H9 (cell line): ENCODE data around the gene UBASH3A. TPM values are rescaled to one million over a fixed set of nuclear protein-coding genes. Genes with fewer than 3 reads are reported as not detected.

ENCODE experiments used
- DNase-seq: peaks from one replicate; pipeline ENCODE4 v3.0.0-alpha.2; 2017
- H2AFZ ChIP-seq: one replicate; pipeline ENCODE4 v1.6.1; 2013; ENCODE audit warnings: mild to moderate bottlenecking, low read length, control low read depth, moderate library complexity
- H2AK5ac ChIP-seq: 2 replicates; pipeline ENCODE4 v1.6.1; 2013; ENCODE audit warnings: low read length, control low read depth, mixed read lengths; ENCODE audit not compliant: insufficient read length
- H2BK120ac ChIP-seq: one replicate; pipeline ENCODE4 v1.6.1; 2013; ENCODE audit warnings: low read depth, mild to moderate bottlenecking, low read length, control low read depth, inconsistent platforms; ENCODE audit not compliant: poor library complexity, severe bottlenecking
- H2BK12ac ChIP-seq: 2 replicates; pipeline ENCODE4 v1.6.1; 2013; ENCODE audit warnings: low read length, control low read depth, mixed read lengths, low read depth; ENCODE audit not compliant: insufficient read length
- H2BK15ac ChIP-seq: 2 replicates; pipeline ENCODE4 v1.6.1; 2013; ENCODE audit warnings: low read depth, low read length, control low read depth
- H2BK20ac ChIP-seq: one replicate; pipeline ENCODE4 v1.6.1; 2013; ENCODE audit warnings: low read depth, mild to moderate bottlenecking, low read length, control low read depth, inconsistent platforms; ENCODE audit not compliant: poor library complexity, severe bottlenecking
- H2BK5ac ChIP-seq: 2 replicates; pipeline ENCODE4 v1.6.1; 2013; ENCODE audit warnings: low read length, control low read depth, mixed read lengths; ENCODE audit not compliant: insufficient read length
- H3K14ac ChIP-seq: 2 replicates; pipeline ENCODE4 v1.6.1; 2013; ENCODE audit warnings: low read length, control low read depth; ENCODE audit not compliant: insufficient read depth
- H3K18ac ChIP-seq: 2 replicates; pipeline ENCODE4 v1.6.1; 2013; ENCODE audit warnings: low read depth, mild to moderate bottlenecking, mixed read lengths, low read length, control low read depth; ENCODE audit not compliant: insufficient read length
- H3K23ac ChIP-seq: 2 replicates; pipeline ENCODE4 v1.6.1; 2013; ENCODE audit warnings: low read length, control low read depth, mixed read lengths, low read depth; ENCODE audit not compliant: insufficient read length
- H3K23me2 ChIP-seq: 2 replicates; pipeline ENCODE4 v1.6.1; 2013; ENCODE audit warnings: low read depth, mild to moderate bottlenecking, mixed read lengths, low read length, control low read depth; ENCODE audit not compliant: insufficient read length, poor library complexity, severe bottlenecking
- H3K27ac ChIP-seq: 2 replicates; pipeline ENCODE4 v1.5.1; 2013; ENCODE audit warnings: low read length, control low read depth, mixed read lengths, low read depth; ENCODE audit not compliant: insufficient read length
- H3K27me3 ChIP-seq: 2 replicates; pipeline ENCODE4 v1.6.1; 2013; ENCODE audit warnings: low read length, control low read depth, inconsistent platforms; ENCODE audit not compliant: insufficient read depth
- H3K4ac ChIP-seq: 2 replicates; pipeline ENCODE4 v1.6.1; 2013; ENCODE audit warnings: low read depth, mild to moderate bottlenecking, control low read depth, inconsistent platforms, low read length, moderate library complexity
- H3K4me1 ChIP-seq: 2 replicates; pipeline ENCODE4 v1.6.1; 2013; ENCODE audit warnings: low read length, control low read depth, inconsistent platforms; ENCODE audit not compliant: insufficient read depth
- H3K4me2 ChIP-seq: 2 replicates; pipeline ENCODE4 v1.6.1; 2013; ENCODE audit warnings: low read length, control low read depth, mixed read lengths; ENCODE audit not compliant: insufficient read length, insufficient read depth
- H3K56ac ChIP-seq: 2 replicates; pipeline ENCODE4 v1.6.1; 2013; ENCODE audit warnings: low read depth, mild to moderate bottlenecking, mixed read lengths, low read length, control low read depth; ENCODE audit not compliant: insufficient read length
- H3K79me1 ChIP-seq: 2 replicates; pipeline ENCODE4 v1.6.1; 2013; ENCODE audit warnings: low read depth, mild to moderate bottlenecking, moderate library complexity, low read length, control low read depth, inconsistent platforms; ENCODE audit not compliant: insufficient read depth, poor library complexity, severe bottlenecking
- H3K79me2 ChIP-seq: 2 replicates; pipeline ENCODE4 v1.6.1; 2013; ENCODE audit warnings: low read length, control low read depth, inconsistent platforms; ENCODE audit not compliant: insufficient read depth
- H3K9ac ChIP-seq: 2 replicates; pipeline ENCODE4 v1.6.1; 2013; ENCODE audit warnings: low read length, control low read depth, mixed read lengths; ENCODE audit not compliant: insufficient read length; ENCODE audit errors: extremely low read depth
- H3K9me3 ChIP-seq: one replicate; pipeline ENCODE4 v1.6.1; 2013; ENCODE audit warnings: low read depth, low read length, inconsistent platforms; ENCODE audit not compliant: control insufficient read depth
- H3T11ph ChIP-seq: one replicate; pipeline ENCODE4 v1.6.1; 2013; ENCODE audit warnings: mild to moderate bottlenecking, low read length, control low read depth, inconsistent platforms
- H4K20me1 ChIP-seq: one replicate; pipeline ENCODE4 v1.6.1; 2013; ENCODE audit not compliant: control insufficient read depth, insufficient read length, insufficient read depth
- H4K5ac ChIP-seq: 2 replicates; pipeline ENCODE4 v1.6.1; 2013; ENCODE audit warnings: low read depth, mild to moderate bottlenecking, mixed read lengths, low read length, control low read depth; ENCODE audit not compliant: insufficient read length
- H4K8ac ChIP-seq: replicated peaks from 2 replicates; pipeline ENCODE4 v1.6.1; 2013; ENCODE audit warnings: low read length, control low read depth, mixed read lengths, low read depth; ENCODE audit not compliant: insufficient read length
- H4K91ac ChIP-seq: 2 replicates; pipeline ENCODE4 v1.6.1; 2013; ENCODE audit warnings: low read depth, mild to moderate bottlenecking, moderate library complexity, mixed read lengths, low read length, control low read depth; ENCODE audit not compliant: insufficient read length
- H3K27ac Mint-ChIP-seq, 3 experiments: 2 replicates in 2 of 3; 3 replicates in 1 of 3; pipeline ENCODE4 v1.8.0; 2020 to 2021; ENCODE audit warnings: mixed read lengths in 3 of 3, mild to moderate bottlenecking in 1 of 3, moderate library complexity in 1 of 3
- H3K27me3 Mint-ChIP-seq: 2 replicates; pipeline ENCODE4 v1.8.0; 2021; ENCODE audit warnings: low read depth, mild to moderate bottlenecking, moderate library complexity, mixed read lengths
- H3K36me3 Mint-ChIP-seq, 3 experiments: 2 replicates in 2 of 3; 3 replicates in 1 of 3; pipeline ENCODE4 v1.8.0; 2020 to 2021; ENCODE audit warnings: low read depth in 3 of 3, mixed read lengths in 3 of 3; ENCODE audit not compliant: insufficient read depth in 1 of 3
- H3K4me1 Mint-ChIP-seq, 2 experiments: 2 replicates each; pipeline ENCODE4 v1.8.0; 2020; ENCODE audit warnings: mixed read lengths in 2 of 2
- H3K4me3 Mint-ChIP-seq, 2 experiments: 2 replicates in 1 of 2; 3 replicates in 1 of 2; pipeline ENCODE4 v1.8.0; 2020 to 2021; ENCODE audit warnings: mild to moderate bottlenecking in 2 of 2, mixed read lengths in 2 of 2, moderate library complexity in 1 of 2
- H3K9me3 Mint-ChIP-seq, 2 experiments: 2 replicates in 1 of 2; 3 replicates in 1 of 2; pipeline ENCODE4 v1.8.0; 2020; ENCODE audit warnings: mild to moderate bottlenecking in 2 of 2, mixed read lengths in 2 of 2, moderate library complexity in 1 of 2
- CTCF ChIP-seq: fragments of 200-600 bp; sonication (generic); conservative IDR thresholded peaks from 3 replicates; pipeline ENCODE4 v1.8.0; 2021; ENCODE audit warnings: antibody characterized with exemption, mild to moderate bottlenecking
- WGBS: extraction: QIAGEN DNeasy Blood & Tissue Kit; methylation state at CpG from one replicate; pipeline ENCODE4 v1.1.7; 2013; ENCODE audit warnings: missing lambda C conversion rate, low lambda C conversion rate, mixed read lengths; ENCODE audit not compliant: insufficient read length; ENCODE audit errors: extremely low coverage; 5-methylcytosine and 5-hydroxymethylcytosine counted together
- total RNA-seq: library from RNA; stranded (reverse); gene quantifications from 2 replicates; pipeline ENCODE4 v1.2.1, GENCODE V29; 2021

UBASH3A gene
- total RNA-seq, 1 experiment from 2014 or later = not detected

GRCh38 chr21:42387164-42387563, 16.5 kb upstream of the UBASH3A start:
- no peak overlapping the region for H3K56ac ChIP-seq
- no peak overlapping the region for H3K23ac ChIP-seq
- H3K9me3 ChIP-seq = no peaks in the 10 kb centered on the region
- no peaks in the 10 kb centered on the region for H3K23me2 ChIP-seq
- H2AFZ ChIP-seq = no peak overlapping the region
- H4K5ac ChIP-seq = no peak overlapping the region
- H3K27ac Mint-ChIP-seq = peak overlapping the region in 1 of 3 experiments; percentile 30; a peak in 1 of 7 replicates
- H3K27me3 ChIP-seq = no peaks in the 10 kb centered on the region
- no peak overlapping the region for H3K4me2 ChIP-seq
- no peak overlapping the region for H2BK15ac ChIP-seq
- WGBS = no CpG with 5 or more reads among the region's 3 CpGs
- H3T11ph ChIP-seq = no peak overlapping the region
- TF ChIP-seq CTCF = no peak
- peaks cover 38 to 40% of the 10 kb centered on the region in 2 experiments for H3K4me1 Mint-ChIP-seq
- H2BK20ac ChIP-seq = no peak overlapping the region
- H3K9me3 Mint-ChIP-seq = peaks cover 2 to 12% of the 10 kb centered on the region in 2 experiments; a peak in 4 of 5 replicates
- H3K18ac ChIP-seq = no peak overlapping the region
- H2AK5ac ChIP-seq = no peak overlapping the region
- peaks cover 24% of the 10 kb centered on the region for H3K27me3 Mint-ChIP-seq
- H3K4me1 ChIP-seq = peaks cover 6% of the 10 kb centered on the region; the same call in 1 of the 2 replicates
- no peak overlapping the region for H2BK12ac ChIP-seq
- no peak overlapping the region for H2BK5ac ChIP-seq
- no peak overlapping the region for H3K4me3 Mint-ChIP-seq
- no peak overlapping the region for H3K14ac ChIP-seq
- no peak for DNase-seq
- H2BK120ac ChIP-seq = no peak overlapping the region
- H4K8ac ChIP-seq = no peak overlapping the region
- no peak overlapping the region for H3K4ac ChIP-seq
- peaks cover 0 to 6% (median 0%) of the 10 kb centered on the region in 3 experiments; a peak in 3 of 7 replicates for H3K36me3 Mint-ChIP-seq
- no peaks in the 10 kb centered on the region for H3K79me2 ChIP-seq
- H4K91ac ChIP-seq = no peak overlapping the region
- no peak overlapping the region for H3K27ac ChIP-seq
- H4K20me1 ChIP-seq = peaks cover 2% of the 10 kb centered on the region
- no peak overlapping the region for H3K9ac ChIP-seq
- H3K79me1 ChIP-seq = no peaks in the 10 kb centered on the region
